Nephron progenitor cell (in vitro differentiated cells): ENCODE measurements around the gene MZT2A.
"Not testable (repeated sequence)": the region's sequence is repeated elsewhere in the genome, so short reads cannot be mapped to it uniquely, and the experiment has no call there.

Experiments
- DNase-seq: peaks from one replicate; pipeline ENCODE4 v3.0.0; 2021
- H3K27ac Mint-ChIP-seq: 2 replicates; pipeline ENCODE4 v1.8.0; 2021; ENCODE audit warnings: mild to moderate bottlenecking, moderate library complexity, mixed read lengths
- H3K27me3 Mint-ChIP-seq: 2 replicates; pipeline ENCODE4 v1.8.0; 2021; ENCODE audit warnings: mild to moderate bottlenecking, low read depth, mixed read lengths; ENCODE audit not compliant: poor library complexity
- H3K36me3 Mint-ChIP-seq: 2 replicates; pipeline ENCODE4 v1.8.0; 2021; ENCODE audit warnings: low read depth, mixed read lengths
- H3K4me1 Mint-ChIP-seq: 2 replicates; pipeline ENCODE4 v1.8.0; 2021; ENCODE audit warnings: mixed read lengths
- H3K4me3 Mint-ChIP-seq: 2 replicates; pipeline ENCODE4 v1.8.0; 2021; ENCODE audit warnings: mild to moderate bottlenecking, moderate library complexity, mixed read lengths
- H3K9me3 Mint-ChIP-seq: 2 replicates; pipeline ENCODE4 v1.8.0; 2021; ENCODE audit warnings: mild to moderate bottlenecking, moderate library complexity, mixed read lengths
- TF ChIP-seq, protein P1 (sequence below): fragments of 200-600 bp; sonication (generic); IDR thresholded peaks from 2 replicates; pipeline ENCODE4 v1.5.0; 2021; ENCODE audit warnings: antibody characterized with exemption

MZT2A gene

DNA sequence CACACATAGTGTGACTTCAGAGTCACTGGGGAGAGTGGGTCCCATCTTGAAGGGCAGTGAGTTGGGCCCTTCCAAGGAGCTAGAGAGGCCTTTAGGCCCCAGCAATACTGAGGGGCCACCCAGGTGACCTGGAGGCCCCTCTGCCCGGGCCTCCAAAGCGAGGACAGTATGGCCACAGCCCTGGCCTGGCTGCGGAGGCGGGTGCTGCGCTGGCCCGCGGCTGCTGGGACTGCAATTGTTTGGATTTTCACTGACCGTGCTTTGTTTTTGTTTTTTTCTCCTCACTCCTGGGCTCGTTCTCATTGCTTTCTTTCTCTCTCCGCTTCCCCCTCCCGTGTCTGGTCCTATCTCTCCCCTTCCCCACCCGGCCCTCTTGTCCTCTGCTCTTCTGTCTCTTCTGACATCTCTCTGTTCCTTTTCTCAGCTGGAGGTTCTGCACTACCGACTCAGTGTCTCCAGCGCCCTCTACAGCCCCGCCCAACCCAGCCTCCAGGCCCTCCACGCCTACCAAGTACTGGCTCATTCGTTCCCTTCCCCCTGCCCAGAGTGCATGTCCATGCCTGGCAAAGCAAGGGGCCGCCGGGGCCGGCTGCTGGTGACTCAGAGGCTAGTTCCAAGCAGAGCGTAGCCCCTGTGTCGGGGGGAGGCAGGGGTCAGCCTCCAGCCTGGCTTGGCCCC is 19.2 kb upstream of the MZT2A start:
- peaks cover 11% of the 10 kb centered on the region for H3K4me1 Mint-ChIP-seq
- H3K36me3 Mint-ChIP-seq: peaks cover 20% of the 10 kb centered on the region
- H3K27me3 Mint-ChIP-seq, H3K4me3 Mint-ChIP-seq, H3K9me3 Mint-ChIP-seq: not testable (repeated sequence)
- peak overlapping the region; percentile 95 for H3K27ac Mint-ChIP-seq
- DNase-seq: peak; percentile 34

DNA sequence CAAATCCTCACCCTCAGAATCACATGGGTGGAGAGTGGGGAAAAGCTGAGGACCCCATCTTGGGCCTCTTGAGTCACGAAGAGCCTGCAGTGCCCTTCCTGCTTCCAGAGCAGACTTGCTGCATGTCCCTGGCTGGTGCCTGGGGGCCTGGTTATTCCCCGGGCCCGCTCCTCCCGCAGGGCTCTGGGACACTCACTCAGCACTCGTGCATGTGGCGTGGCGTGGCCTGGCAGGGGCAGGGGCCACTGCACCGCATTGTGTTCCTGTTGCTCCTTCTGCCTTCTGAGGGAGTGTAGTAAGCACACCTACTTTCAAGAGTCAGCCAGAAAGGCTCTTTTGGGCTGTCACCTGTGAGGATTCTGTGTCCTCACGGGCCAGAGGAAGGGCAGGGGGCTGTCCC is 17.4 kb upstream of the MZT2A start:
- no peaks in the 10 kb centered on the region for H3K9me3 Mint-ChIP-seq
- H3K4me3 Mint-ChIP-seq: no peak overlapping the region
- no peak for DNase-seq
- peaks cover 5% of the 10 kb centered on the region for H3K27me3 Mint-ChIP-seq
- H3K4me1 Mint-ChIP-seq: peaks cover 11% of the 10 kb centered on the region
- H3K36me3 Mint-ChIP-seq: peaks cover 30% of the 10 kb centered on the region
- TF ChIP-seq, protein P1, sequence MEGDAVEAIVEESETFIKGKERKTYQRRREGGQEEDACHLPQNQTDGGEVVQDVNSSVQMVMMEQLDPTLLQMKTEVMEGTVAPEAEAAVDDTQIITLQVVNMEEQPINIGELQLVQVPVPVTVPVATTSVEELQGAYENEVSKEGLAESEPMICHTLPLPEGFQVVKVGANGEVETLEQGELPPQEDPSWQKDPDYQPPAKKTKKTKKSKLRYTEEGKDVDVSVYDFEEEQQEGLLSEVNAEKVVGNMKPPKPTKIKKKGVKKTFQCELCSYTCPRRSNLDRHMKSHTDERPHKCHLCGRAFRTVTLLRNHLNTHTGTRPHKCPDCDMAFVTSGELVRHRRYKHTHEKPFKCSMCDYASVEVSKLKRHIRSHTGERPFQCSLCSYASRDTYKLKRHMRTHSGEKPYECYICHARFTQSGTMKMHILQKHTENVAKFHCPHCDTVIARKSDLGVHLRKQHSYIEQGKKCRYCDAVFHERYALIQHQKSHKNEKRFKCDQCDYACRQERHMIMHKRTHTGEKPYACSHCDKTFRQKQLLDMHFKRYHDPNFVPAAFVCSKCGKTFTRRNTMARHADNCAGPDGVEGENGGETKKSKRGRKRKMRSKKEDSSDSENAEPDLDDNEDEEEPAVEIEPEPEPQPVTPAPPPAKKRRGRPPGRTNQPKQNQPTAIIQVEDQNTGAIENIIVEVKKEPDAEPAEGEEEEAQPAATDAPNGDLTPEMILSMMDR: no peak
- no peak overlapping the region for H3K27ac Mint-ChIP-seq

DNA sequence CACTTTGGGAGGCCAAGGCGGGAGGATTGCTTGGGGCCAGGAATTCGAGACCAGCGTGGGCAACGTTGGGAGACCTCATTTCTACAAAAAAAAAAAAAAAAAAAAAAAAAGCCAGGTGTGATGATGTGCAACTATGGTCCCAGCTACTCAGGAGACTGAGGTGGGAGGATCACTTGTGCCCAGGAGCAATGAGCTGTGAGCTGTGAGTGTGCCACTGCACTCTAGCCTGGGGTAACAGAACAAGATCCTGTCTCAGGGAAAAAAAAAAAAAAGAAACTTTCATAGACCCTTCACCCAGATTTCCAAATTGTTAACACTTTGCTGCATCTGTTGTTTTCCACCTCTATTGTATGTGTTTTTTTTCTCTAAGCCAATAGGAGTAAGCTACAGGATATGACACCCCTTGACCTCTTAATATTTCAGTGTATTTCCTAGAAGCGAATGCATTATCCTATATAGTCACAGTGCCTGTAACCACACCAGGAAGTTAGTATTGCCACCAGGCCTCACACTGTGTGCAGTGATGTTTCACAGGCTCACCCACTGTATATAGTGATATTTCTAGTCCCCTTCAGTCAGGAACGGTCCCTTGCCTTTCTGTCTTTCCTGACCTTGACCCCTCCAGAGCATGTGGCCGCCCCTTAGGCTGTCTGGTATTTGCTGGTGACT is 12.0 kb upstream of the MZT2A start:
- H3K4me3 Mint-ChIP-seq, DNase-seq, H3K27me3 Mint-ChIP-seq, H3K4me1 Mint-ChIP-seq, H3K27ac Mint-ChIP-seq, H3K9me3 Mint-ChIP-seq: not testable (repeated sequence)
- H3K36me3 Mint-ChIP-seq: peaks cover 40% of the 10 kb centered on the region

DNA sequence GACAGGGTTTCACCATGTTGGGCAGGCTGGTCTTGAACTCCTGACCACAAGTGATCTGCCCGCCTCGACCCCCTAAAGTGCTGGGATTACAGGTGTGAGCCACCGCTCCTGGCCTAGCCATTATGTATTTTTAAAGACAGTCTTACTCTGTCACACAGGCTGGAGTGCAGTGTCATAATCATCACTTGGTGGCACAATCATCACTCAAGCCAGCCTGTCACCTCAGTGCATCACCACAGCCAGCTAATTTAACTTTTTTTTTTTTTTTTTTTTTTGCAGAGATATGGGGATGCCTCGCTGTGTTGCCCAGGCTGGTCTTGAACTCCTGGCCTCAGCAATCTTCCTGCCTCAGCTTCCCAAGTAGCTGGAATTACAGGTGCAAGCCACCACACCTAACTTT is 11.4 kb upstream of the MZT2A start:
- H3K27ac Mint-ChIP-seq, H3K4me1 Mint-ChIP-seq, DNase-seq, H3K4me3 Mint-ChIP-seq, H3K27me3 Mint-ChIP-seq, H3K9me3 Mint-ChIP-seq: not testable (repeated sequence)
- peaks cover 40% of the 10 kb centered on the region for H3K36me3 Mint-ChIP-seq

DNA sequence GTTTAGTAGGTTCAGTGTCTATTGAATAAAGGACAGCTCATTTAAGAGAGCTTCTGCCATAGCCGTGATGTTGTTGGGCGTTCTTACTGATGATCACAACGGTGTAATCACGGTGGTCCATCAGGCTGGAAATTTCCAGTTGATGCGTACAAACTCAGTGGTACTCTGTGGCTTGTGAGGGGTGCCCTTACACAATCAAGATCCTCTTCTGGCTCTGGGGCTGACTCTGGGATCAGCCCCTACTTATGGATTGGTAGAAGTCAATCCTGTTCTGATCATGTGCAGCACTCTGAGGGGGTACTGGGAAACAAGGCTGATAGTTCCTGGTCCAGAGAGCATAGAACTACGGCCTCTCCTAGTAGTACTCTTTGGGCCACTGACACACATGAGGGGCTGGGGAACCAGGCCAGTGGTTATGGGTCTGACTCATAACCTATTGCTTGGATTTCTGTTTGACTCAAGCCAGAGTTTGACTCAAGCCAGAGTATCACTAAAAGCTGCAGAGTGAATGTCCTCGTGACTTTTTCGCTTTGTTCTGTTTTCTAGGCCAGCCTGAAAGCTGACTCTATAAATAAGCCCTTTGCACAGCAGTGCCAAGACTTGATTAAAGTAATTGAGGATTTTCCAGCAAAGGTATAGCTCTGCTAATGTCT is 6.2 kb upstream of the MZT2A start:
- not testable (repeated sequence) for H3K27me3 Mint-ChIP-seq, H3K27ac Mint-ChIP-seq, DNase-seq, H3K4me3 Mint-ChIP-seq, H3K9me3 Mint-ChIP-seq
- Mint-ChIP-seq H3K4me1 (peaks cover 11% of the 10 kb centered on the region), H3K36me3 (peaks cover 21% of the 10 kb centered on the region)

DNA sequence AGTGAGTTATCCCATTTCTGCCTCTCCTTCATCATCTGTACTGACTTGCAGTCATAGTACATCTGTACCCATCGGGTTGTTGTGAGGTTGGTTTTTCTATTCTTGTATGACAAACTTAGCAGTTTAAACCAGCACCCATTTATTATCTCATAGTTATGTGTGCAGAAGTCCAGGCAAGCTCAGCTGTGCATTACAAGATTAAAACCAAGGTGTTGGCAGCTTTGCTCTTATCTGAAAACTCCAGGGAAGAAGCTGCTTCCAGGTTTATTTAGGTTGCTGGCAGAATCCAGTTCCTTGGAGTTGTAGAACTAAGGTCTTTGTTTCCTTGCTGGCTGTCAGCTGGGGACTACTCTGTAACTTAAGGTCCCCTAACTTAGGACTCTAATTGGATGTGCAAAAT is 3.3 kb upstream of the MZT2A start:
- peak overlapping the region; percentile 54 for H3K4me3 Mint-ChIP-seq

DNA sequence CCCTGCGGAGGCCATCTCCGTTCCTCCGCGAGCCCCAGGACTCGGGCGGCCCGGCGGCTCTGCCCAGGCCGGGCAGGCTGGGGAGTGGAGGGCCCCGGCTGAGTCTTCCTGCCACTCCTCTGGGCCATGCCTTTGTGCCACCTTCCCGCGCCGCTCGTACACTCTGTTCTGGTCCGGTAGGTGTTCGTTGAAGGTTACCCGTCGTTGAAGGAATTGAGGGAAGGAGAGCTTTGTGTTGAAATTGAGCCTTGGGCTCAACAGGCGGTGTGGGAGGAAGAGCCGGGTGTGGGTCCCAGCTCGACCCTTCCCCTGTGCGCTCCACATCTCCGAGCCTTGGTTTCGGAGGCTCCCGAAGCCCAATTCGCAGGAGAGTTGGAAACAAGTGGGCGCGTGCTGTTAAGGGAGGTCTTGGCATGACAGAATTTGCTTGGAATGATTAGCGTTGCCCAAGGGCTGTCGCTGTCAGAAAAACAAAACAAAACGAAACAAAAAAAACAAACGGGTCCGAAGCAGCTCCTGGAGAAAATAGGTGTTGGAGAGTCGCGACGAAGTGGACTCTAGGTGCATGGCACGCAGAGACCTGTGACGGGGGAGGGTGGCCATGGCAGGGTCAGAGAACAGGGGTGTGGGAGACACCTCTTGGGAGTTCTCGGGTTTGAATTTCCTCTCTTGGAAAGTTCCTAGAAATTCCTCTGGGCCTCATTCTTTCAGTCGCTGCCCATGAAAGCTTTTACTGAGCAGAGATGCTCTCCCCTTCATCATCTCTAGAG is 1.2 kb upstream of the MZT2A start:
- TF ChIP-seq, protein P1: no peak
- peak overlapping the region; percentile 96 for H3K4me3 Mint-ChIP-seq
- H3K4me1 Mint-ChIP-seq: peaks cover 34% of the 10 kb centered on the region
- peaks cover 5% of the 10 kb centered on the region for H3K36me3 Mint-ChIP-seq
- H3K9me3 Mint-ChIP-seq: no peaks in the 10 kb centered on the region
- peaks cover 8% of the 10 kb centered on the region for H3K27me3 Mint-ChIP-seq
- no peak for DNase-seq
- peak overlapping the region; percentile 99 for H3K27ac Mint-ChIP-seq

More for the DNA sequence above, 3.3 kb upstream of the MZT2A start:
- H3K4me1 Mint-ChIP-seq: peaks cover 23% of the 10 kb centered on the region
- not testable (repeated sequence) for H3K36me3 Mint-ChIP-seq, DNase-seq, H3K27me3 Mint-ChIP-seq, H3K9me3 Mint-ChIP-seq, H3K27ac Mint-ChIP-seq
